ENCODE measurements around the gene ZNF689.

DNA sequence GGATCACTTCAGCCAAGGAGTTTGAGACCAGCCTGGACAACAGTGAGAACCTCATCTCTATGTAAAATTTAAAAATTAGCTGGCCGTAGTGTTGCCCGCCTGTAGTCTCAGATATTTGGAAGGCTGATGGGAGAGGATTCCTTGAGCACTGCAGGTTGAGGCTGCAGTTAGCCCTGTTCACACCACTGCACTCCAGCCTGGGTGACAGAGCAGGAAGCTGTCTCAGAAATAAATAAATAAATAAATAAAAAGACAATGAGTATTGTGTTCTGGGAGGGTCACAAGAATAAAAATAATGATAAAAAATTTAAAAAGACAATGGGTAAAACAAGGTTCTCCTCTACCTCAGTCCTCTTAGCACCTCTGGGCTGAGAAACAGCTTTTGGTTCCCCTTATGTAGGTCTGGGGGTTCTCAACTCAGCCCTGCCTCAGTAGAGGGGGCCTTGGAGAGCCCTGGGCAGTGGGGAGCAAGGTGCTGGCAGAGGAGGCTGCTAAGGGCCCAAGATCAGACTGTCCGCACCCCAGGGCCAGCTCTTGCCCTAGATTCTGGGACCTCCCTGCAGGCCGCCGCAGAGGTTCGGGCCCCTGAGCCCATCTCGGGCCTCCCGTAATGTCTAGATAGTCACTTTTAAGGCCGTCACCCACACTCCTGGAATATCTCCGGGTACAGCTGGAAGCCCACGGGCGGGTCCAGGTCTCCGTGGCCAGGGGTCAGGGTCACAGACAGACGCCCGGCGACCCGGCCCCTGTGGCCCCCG lies 55.5 kb downstream of the ZNF689 start:
- TF ChIP-seq, protein P1, sequence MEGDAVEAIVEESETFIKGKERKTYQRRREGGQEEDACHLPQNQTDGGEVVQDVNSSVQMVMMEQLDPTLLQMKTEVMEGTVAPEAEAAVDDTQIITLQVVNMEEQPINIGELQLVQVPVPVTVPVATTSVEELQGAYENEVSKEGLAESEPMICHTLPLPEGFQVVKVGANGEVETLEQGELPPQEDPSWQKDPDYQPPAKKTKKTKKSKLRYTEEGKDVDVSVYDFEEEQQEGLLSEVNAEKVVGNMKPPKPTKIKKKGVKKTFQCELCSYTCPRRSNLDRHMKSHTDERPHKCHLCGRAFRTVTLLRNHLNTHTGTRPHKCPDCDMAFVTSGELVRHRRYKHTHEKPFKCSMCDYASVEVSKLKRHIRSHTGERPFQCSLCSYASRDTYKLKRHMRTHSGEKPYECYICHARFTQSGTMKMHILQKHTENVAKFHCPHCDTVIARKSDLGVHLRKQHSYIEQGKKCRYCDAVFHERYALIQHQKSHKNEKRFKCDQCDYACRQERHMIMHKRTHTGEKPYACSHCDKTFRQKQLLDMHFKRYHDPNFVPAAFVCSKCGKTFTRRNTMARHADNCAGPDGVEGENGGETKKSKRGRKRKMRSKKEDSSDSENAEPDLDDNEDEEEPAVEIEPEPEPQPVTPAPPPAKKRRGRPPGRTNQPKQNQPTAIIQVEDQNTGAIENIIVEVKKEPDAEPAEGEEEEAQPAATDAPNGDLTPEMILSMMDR (conservative IDR thresholded peaks at IDR 0.05) = no peak
- no peak for TF ChIP-seq EZH2 (IDR thresholded peaks at IDR 0.05; ENCODE audit: low read depth)

Measured in PC-9 (cell line).